T-helper 9 cell (primary cell): ENCODE data around the gene LRRC53.

ENCODE experiments used
- DNase-seq: peaks from one replicate; pipeline ENCODE4 v3.0.0-alpha.2; 2020

LRRC53 gene

GRCh38 chr1:74496669-74497068, 15.7 kb downstream of the LRRC53 start:
- no peak for DNase-seq

GRCh38 chr1:74486036-74486435, 26.4 kb downstream of the LRRC53 start:
- no peak for DNase-seq

GRCh38 chr1:74485622-74486021, 26.8 kb downstream of the LRRC53 start:
- no peak for DNase-seq

DNA sequence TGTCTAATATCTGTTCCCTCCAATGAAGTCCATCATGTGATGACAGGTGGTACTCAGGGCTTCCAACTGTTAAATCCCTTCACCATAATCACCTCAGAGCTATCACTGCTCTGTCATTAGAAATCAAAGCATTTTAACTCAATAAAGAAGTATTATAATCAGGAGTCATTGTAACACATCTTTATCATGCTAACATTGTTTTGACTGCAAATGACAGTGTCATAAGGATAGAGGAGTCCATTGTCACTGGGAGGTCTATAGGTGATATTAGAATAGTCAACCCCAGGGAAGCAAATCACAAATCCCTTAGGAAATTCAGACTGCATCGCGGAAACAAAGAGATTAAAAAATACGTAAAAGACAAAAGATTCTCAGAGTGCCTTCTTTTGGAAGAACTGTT, 30.8 kb downstream of the LRRC53 start:
- DNase-seq = no peak

GRCh38 chr1:74480068-74480467, 32.3 kb downstream of the LRRC53 start:
- no peak for DNase-seq

- DNase-seq = no peak
These were observed 33.4 kb downstream of the LRRC53 start for GRCh38 chr1:74478979-74479378.

- no peak for DNase-seq
These were observed 37.8 kb downstream of the LRRC53 start for GRCh38 chr1:74474585-74474984.

DNA sequence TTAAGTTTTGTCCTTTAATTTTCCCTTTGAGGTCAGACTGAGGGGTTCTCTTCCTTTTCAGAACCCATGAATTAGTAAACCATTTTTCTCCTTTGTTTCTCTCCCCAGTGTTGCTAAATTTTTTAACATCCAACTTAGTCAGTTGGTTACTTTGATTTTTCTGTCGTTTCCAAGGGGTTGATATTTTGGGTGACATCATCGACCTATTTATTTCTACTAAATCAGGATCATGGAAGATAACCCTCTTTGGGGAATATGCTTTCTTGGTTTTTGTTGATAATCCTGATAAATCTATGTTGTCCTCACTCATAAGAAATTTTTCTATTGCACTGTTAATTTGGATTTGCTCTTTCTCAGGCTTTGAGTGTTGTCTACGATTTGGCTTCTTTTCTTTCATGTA, 40.9 kb downstream of the LRRC53 start:
- DNase-seq = no peak

GRCh38 chr1:74470936-74471335, 41.5 kb downstream of the LRRC53 start:
- no peak for DNase-seq

GRCh38 chr1:74470251-74470650, 42.2 kb downstream of the LRRC53 start:
- no peak for DNase-seq

GRCh38 chr1:74468982-74469603, 43.3 kb downstream of the LRRC53 start:
- no peak for DNase-seq

DNA sequence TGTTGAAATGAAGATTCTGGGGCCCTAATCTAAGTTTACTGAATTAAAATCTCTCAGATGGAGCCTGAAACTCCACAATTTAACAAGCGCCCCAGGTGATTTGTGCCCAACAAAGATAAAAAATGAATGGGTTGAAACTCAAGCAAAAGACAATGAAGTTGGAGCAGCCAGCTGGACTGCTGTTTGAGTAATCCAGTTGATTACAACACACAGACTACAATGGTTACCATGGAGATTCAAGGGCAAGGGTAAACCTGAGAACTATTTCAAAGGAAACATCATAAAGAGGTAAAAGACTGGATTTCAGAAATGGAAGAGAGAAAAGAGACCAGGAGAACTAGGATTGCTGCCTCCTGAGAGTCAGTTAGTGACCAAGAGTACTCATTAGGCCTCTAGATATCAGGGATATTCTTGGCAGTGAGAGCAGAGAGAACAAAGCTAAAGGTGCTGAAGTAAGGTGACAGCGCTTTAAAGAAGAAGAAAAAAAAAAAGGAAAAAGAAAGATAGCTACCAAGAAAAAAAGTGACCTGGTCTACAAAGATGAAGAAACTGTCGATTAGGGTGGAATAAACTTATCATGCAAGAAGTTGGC, 44.5 kb downstream of the LRRC53 start:
- DNase-seq = no peak

GRCh38 chr1:74465193-74465681, 47.2 kb downstream of the LRRC53 start:
- no peak for DNase-seq

DNA sequence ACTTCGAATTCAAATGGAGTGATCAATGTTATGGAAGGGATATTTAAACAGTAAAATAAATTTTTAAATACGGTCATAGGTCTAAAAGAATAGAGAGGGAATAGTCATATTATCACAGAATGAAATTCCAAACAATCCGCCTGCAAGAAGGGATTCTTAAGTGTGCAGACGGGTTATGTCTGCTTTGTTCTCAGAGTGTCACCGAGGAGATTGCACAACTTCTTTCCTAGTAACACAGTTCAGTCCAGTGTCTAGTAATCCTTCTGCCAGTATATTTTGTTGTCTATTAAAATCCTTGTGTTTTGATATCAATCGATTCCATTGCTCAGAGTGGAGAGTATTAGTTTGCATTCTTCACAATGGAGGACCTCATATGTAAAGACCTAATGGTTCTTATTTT, 48.4 kb downstream of the LRRC53 start:
- DNase-seq = no peak

DNA sequence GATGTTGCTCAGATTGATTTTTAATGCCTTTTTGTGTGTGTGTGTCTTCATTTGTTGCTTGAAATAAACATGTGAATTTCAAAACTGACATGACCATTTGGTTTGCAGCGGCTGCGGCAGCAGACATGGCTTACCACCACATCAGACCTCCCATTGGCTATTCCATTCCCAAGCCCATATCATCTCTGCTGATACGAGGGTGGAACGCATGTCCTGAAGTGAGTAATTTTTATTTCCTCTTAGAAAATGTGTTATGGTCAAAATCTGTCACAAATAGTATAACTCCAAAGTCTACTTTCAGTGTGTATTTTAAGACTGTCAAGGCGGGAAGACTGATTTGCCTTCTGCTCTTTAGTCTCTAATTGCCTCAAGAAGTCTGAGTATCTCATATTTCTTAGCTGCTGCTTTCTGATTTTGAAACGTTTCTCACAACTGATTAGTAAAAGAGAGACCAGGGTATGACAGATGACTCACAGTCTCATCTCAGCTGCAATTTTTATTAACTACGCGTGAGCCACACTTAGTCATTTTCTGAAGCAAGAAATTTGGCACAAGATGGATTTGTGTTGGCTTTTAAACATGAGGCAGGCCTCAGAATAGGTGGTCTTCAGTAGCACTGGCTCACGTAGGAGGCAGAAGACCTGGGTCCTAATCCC, 49.0 kb downstream of the LRRC53 start:
- no peak for DNase-seq

DNA sequence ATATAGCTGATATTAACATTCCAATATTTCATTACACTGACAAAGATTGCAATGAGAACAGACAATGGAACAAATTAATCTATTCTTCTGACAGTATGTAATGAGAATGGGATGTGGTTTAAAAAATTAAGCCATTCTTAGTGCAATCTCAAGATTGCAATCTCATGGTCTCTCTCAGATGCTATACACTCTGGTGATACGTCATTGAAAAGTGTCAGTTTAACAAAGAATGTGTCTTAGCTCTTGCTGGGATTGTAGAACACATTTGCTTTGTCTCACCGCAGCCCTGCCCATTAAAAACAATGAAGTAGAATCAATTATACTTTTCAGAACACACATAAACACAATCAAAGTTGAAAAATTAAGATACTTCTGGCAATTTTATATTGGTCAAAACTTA, 55.2 kb downstream of the LRRC53 start:
- DNase-seq = no peak

GRCh38 chr1:74455390-74455789, 57.0 kb downstream of the LRRC53 start:
- DNase-seq = no peak

DNA sequence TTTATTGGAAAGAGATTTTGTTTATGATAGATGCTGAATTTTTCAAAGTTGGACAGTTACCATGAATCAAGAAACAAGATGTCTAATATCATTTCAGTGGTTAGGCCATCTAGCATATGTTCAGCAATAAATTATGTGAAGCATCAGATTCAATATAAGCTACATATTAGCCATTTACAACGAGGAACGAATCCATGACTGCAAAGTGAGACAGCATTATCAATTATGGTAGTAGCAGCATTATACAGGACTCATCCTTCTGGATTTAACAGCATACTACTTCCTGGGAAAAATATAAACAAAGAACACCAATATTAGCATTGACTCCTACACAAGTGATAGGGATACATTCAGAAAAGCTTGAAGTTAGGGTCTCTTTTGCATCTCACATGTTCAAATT, 59.1 kb downstream of the LRRC53 start:
- DNase-seq = no peak

GRCh38 chr1:74452035-74452434, 60.4 kb downstream of the LRRC53 start:
- DNase-seq = no peak

GRCh38 chr1:74437035-74437434, 75.4 kb downstream of the LRRC53 start:
- no peak for DNase-seq

DNA sequence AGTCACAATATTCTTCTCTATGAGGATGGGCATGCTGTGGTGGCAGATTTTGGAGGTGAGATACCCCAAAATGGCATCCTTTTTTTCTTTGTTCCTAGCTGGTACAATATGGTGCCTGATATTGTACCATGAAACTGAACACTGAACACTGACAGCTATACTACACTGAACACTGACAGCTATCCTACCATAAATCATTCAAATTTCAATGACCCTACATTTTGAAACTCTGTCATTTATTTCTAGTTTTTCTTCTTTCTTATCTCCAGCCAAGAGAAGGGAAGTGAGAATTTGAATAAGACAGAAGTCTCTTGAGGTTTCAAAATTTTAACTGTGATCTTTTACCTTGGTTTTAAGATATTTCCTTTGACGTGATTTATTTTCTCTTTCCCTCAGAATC, 76.3 kb downstream of the LRRC53 start:
- no peak for DNase-seq

GRCh38 chr1:74434321-74434720, 78.1 kb downstream of the LRRC53 start:
- no peak for DNase-seq

- no peak for DNase-seq
These were observed 80.1 kb downstream of the LRRC53 start for GRCh38 chr1:74432325-74432724.

DNA sequence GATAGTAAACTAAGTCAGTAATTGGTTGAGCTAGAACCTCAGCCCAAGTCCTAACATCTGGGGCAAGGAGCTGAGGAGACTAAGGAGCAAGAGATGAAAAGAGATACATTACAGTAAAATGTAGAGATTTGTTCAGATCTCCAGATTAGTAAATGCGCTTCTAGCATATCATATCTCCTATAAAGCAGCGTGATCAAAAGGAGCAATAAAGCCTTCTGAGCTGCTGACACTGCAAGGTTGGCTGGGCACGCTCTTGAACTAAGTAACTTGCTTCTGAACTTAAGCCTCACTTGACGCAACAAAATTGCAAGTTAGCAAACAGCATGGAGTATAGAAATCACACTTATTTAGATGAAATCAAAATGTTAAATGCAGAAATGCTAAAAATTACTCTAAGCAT, 80.9 kb downstream of the LRRC53 start:
- no peak for DNase-seq
